Heart left ventricle (tissue), 13 donors: ENCODE data around the gene PSRC1.

Experiments used
- POLR2A ChIP-seq, 2 donors: fragments of 450-650 bp; IDR thresholded peaks; one replicate each; pipeline ENCODE4 v1.6.1; 2017; ENCODE audit warnings: antibody characterized with exemption in 2 of 2, mild to moderate bottlenecking in 2 of 2, moderate library complexity in 2 of 2
- TF ChIP-seq, protein P1 (sequence below), 12 donors: fragments of 200-600 bp; sonication (generic) in 4 of 12; IDR thresholded peaks; one replicate each; pipeline versions ENCODE4 v1.5.0 to v1.8.0; 2018 to 2022; ENCODE audit warnings: antibody characterized with exemption in 12 of 12, mild to moderate bottlenecking in 5 of 12
- donor health status: ischemic (EF 13 %, LVEDD 7.1; RV severe dilation, severe dysfunction).
- donor health status: DM: no; HTN: yes; CAD: no.
- donor health status: DM: no; HTN: no; CAD: no.
- donor health status: ischemic (EF 25% LVEDD 6.9; RV normal size, moderate dysfunction).
- donor health status: ischemic (EF 25% LVEDD 5.7; RV mildly dilated, moderate dysfunction).
- donor health status: ischemic (EF 35%, LVEDD 5.7; RV mildly dilated, moderate dysfunction).
- donor health status: nonischemic (EF 11% LVEDD 7.7; RV severe dilation, severe dysfunction).
- donor health status: DM: yes; HTN: yes; CAD: no.
- donor health status: PGD.
- donor health status: ischemic (EF 29% LVEDD 5.4; RV normal size, mild dysfunction).
- donor health status: nonischemic (EF 23%, LVEDD 6.1; RV moderate dilation, normal function).

DNA sequence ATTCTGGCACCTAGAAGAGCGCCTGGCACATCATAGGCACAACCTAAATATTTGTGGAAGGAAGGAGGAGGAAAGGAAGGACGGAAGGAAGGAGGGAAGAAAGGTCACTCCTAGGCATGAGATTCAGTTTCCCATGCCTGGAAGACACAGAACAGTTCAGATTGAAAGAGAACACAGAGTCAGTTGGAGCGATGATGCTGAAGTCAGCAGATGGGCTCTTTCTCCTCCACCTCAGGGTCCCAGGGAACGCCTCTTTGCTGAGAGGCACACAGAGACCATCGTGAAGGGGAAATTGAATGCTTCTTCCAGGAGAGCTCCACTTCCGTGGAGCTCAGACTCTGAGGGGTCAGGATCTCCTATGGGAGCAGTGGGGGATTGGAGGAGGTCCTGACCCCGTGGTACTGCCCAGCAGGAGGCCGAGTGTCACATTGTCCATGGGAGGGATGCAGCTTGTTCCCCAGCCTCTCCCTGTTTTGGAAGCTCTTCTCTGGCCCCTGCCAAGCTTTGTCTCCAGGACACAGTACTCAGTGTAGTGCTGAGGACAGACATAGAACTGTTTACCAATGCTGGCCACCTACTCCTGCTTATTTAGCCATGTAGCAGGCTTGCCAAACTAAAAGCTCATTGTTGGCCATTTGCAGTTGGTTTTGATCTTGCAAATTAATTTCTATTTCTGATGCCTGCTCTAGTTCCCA is 21.4 kb upstream of the PSRC1 start:
- no peak for TF ChIP-seq POLR2A (IDR thresholded peaks at IDR 0.05)
- TF ChIP-seq, protein P1, sequence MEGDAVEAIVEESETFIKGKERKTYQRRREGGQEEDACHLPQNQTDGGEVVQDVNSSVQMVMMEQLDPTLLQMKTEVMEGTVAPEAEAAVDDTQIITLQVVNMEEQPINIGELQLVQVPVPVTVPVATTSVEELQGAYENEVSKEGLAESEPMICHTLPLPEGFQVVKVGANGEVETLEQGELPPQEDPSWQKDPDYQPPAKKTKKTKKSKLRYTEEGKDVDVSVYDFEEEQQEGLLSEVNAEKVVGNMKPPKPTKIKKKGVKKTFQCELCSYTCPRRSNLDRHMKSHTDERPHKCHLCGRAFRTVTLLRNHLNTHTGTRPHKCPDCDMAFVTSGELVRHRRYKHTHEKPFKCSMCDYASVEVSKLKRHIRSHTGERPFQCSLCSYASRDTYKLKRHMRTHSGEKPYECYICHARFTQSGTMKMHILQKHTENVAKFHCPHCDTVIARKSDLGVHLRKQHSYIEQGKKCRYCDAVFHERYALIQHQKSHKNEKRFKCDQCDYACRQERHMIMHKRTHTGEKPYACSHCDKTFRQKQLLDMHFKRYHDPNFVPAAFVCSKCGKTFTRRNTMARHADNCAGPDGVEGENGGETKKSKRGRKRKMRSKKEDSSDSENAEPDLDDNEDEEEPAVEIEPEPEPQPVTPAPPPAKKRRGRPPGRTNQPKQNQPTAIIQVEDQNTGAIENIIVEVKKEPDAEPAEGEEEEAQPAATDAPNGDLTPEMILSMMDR (IDR thresholded peaks at IDR 0.05): no peak
